Measurements from ENCODE around the gene TERT.
"Not testable (repeated sequence)": the region's sequence is repeated elsewhere in the genome, so short reads cannot be mapped to it uniquely, and the experiment has no call there.

TERT gene

GRCh38 chr5:1294835-1295649, at the start of gene TERT:
TERT (minus strand) TSS chr5:1295068; CDS start chr5:1294989, 79 bp downstream.
- peak; percentile 19 for DNase-seq

GRCh38 chr5:1343931-1344901, 49.3 kb upstream of the TERT start:
- no peak for DNase-seq

- DNase-seq, result no peak
These were observed 48.5 kb upstream of the TERT start for GRCh38 chr5:1343315-1343751.

GRCh38 chr5:1342711-1343110, 47.8 kb upstream of the TERT start:
- not testable (repeated sequence) for DNase-seq

GRCh38 chr5:1342268-1342667, 47.4 kb upstream of the TERT start:
- no peak for DNase-seq

GRCh38 chr5:1341863-1342262, 47.0 kb upstream of the TERT start:
- DNase-seq, result no peak

GRCh38 chr5:1339818-1340210, 44.9 kb upstream of the TERT start:
- DNase-seq, result not testable (repeated sequence)

- not testable (repeated sequence) for DNase-seq
These were observed 44.4 kb upstream of the TERT start for GRCh38 chr5:1339139-1339817.

GRCh38 chr5:1338506-1339070, 43.7 kb upstream of the TERT start:
- no peak for DNase-seq

GRCh38 chr5:1338196-1338490, 43.3 kb upstream of the TERT start:
- no peak for DNase-seq

- no peak for DNase-seq
These were observed 42.8 kb upstream of the TERT start for GRCh38 chr5:1337489-1338195.

- DNase-seq, result no peak
These were observed 42.1 kb upstream of the TERT start for GRCh38 chr5:1336749-1337488.

- DNase-seq, result no peak
These were observed 41.3 kb upstream of the TERT start for GRCh38 chr5:1336106-1336561.

- DNase-seq, result no peak
These were observed 40.8 kb upstream of the TERT start for GRCh38 chr5:1335540-1336095.

- DNase-seq, result no peak
These were observed 40.1 kb upstream of the TERT start for GRCh38 chr5:1334831-1335539.

GRCh38 chr5:1333986-1334385, 39.1 kb upstream of the TERT start:
- no peak for DNase-seq

GRCh38 chr5:1333286-1333685, 38.4 kb upstream of the TERT start:
- DNase-seq, result not testable (repeated sequence)

GRCh38 chr5:1332461-1333001, 37.7 kb upstream of the TERT start:
- no peak for DNase-seq

- no peak for DNase-seq
These were observed 37.1 kb upstream of the TERT start for GRCh38 chr5:1331861-1332405.
